Kidney epithelial cell (primary cell): ENCODE data around the gene SIVA1. TPM values are rescaled to one million over a fixed set of nuclear protein-coding genes. Genes with fewer than 3 reads are reported as not detected.

Experiments used
- DNase-seq: peaks from one replicate; pipeline ENCODE4 v3.0.0-alpha.2; 2010; ENCODE audit warnings: low read depth
- H3K27me3 ChIP-seq: 2 replicates; pipeline ENCODE4 v1.6.0; 2011; ENCODE audit warnings: low read length; ENCODE audit not compliant: control insufficient read depth, insufficient read depth
- H3K36me3 ChIP-seq: 2 replicates; pipeline ENCODE4 v1.5.1; 2011; ENCODE audit warnings: low read length; ENCODE audit not compliant: control insufficient read depth, insufficient read depth
- H3K4me3 ChIP-seq: 2 replicates; pipeline ENCODE4 v1.5.1; 2011; ENCODE audit warnings: low read depth, mild to moderate bottlenecking, control low read depth, low read length
- CTCF ChIP-seq: IDR thresholded peaks from 2 replicates; pipeline ENCODE4 v1.5.1; 2011; ENCODE audit warnings: mild to moderate bottlenecking, moderate library complexity, low read length, control low read depth, inconsistent platforms; ENCODE audit not compliant: insufficient read depth, poor library complexity, severe bottlenecking
- total RNA-seq: library from RNA; depleted of rRNA; stranded (reverse); fragments of >200 nt; gene quantifications from 2 replicates; pipeline ENCODE4 v1.2.3, GENCODE V29; 2015

The SIVA1 gene
- total RNA-seq, 1 donor from 2014 or later, result 222 TPM

GRCh38 chr14:104742586-104743455 is 10.1 kb upstream of the SIVA1 start:
- TF ChIP-seq CTCF, result no peak
- H3K4me3 ChIP-seq, result no peak overlapping the region
- H3K27me3 ChIP-seq, result no peaks in the 10 kb centered on the region
- H3K36me3 ChIP-seq, result no peaks in the 10 kb centered on the region
- DNase-seq, result no peak

- H3K27me3 ChIP-seq, result no peaks in the 10 kb centered on the region
- no peak for DNase-seq
- H3K36me3 ChIP-seq, result no peaks in the 10 kb centered on the region
- no peak for TF ChIP-seq CTCF
- H3K4me3 ChIP-seq, result no peak overlapping the region
Observed at GRCh38 chr14:104743461-104744380, 9.2 kb upstream of the SIVA1 start.

- no peak overlapping the region for H3K4me3 ChIP-seq
- no peak for TF ChIP-seq CTCF
- no peak for DNase-seq
- no peaks in the 10 kb centered on the region for H3K36me3 ChIP-seq
- no peaks in the 10 kb centered on the region for H3K27me3 ChIP-seq
Observed at GRCh38 chr14:104744484-104744883, 8.5 kb upstream of the SIVA1 start.

- Histone ChIP-seq H3K36me3 (no peaks in the 10 kb centered on the region), H3K4me3 (no peak overlapping the region), H3K27me3 (no peaks in the 10 kb centered on the region)
- no peak for TF ChIP-seq CTCF
- no peak for DNase-seq
Observed at GRCh38 chr14:104745431-104745830, 7.5 kb upstream of the SIVA1 start.

GRCh38 chr14:104746071-104746545 is 6.8 kb upstream of the SIVA1 start:
- TF ChIP-seq CTCF, result no peak
- Histone ChIP-seq H3K36me3 (no peaks in the 10 kb centered on the region), H3K4me3 (no peak overlapping the region), H3K27me3 (no peaks in the 10 kb centered on the region)
- DNase-seq, result no peak
